ENCODE results near the gene HOXB9.

The HOXB9 gene

DNA sequence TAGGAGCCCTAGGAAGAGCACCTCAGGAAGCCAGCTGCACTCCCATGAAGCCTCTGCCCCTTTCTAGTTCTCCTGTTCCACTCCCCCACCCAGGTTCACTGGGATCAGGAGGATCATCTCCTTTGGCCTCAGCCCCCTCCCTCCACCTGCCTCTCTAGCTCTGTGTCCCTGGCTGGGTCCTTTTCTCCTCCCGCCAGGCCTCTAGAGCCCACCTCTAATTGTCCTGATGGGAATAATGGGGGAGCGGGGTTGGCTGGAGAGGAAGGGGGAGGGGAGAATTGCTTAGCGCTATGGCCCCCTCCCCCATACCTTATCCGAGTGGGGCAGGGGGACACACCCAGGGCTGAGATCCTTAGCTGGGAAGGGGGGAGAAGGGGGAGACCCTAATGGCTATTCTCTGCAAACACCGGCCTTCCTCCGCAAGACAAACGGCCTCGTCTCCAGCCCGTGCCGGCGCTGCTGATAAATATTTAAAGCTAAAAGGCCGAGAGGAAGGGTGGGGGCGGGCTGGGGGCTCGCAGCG lies 16.3 kb downstream of the HOXB9 start:
- DNase-seq: peak; percentile 63

DNA sequence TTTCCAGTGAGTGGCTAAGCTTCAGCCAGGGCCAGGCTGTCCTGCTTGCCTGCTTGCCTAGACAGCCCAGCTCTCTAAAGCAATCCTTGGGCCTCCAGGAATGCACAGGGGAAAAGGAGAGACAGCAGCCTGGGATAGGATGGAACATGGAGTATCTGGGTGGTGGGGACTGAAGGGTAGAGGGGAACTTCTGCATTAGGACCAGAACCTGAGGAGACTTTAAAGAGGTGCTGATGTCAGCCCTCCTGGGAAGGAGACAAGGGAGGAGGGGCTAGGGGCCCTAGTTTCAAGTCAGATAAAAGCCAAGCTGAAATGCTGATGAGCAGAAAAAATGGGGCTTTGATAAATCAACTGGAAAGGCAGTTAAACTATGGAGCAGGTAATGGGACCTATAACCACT lies 17.1 kb downstream of the HOXB9 start:
- no peak for DNase-seq

DNA sequence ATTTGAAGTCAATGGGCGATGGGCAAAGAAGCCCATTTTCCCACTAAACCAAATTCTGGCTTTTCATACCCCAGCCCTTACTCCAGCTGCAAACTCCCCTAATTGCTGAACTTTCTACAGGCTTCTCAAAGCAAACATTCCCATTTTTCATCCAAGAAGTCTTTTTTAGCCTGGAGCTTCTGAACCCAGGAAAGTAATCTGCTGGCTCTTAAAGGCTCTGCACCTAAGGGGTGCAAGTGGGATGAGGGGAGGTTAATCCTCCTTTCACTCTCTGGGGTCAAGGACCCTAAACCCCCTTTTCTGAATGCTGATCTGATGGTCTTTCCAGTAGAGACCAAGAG lies 17.7 kb downstream of the HOXB9 start:
- no peak for DNase-seq

DNA sequence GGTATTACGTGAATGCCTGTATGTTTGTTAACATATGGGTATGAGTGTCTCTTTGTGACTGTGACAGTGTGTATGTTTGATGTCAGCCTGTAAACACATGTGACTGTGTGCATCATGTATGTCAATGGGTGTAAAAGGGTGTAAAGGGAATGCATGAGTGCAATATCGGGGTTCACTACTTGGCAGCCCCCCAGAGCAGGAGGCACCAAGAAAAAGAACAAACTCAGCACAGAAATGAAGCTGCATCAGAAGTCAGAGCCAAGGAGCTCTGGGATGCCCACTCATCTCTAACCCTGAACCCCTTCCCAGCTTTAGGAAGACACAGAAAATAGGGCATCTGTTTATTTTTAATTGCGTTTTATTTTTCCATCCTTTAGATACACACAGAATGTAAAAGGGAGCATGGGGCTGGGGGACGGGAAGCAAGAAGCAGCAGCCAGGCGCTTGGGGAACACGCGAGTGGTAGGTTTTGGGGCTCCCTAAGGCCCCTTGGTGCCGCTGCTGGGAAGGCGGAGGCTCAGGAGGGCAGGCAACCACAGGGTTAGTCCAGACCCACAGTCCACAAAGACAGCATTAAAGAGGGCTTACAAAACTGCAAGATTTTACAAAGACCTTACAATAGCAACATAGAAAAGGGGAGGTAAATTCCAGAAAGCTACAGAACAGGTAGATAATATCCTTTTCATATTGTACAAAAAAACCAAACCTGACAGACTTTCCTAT lies 19.1 kb downstream of the HOXB9 start:
- DNase-seq: no peak

DNA sequence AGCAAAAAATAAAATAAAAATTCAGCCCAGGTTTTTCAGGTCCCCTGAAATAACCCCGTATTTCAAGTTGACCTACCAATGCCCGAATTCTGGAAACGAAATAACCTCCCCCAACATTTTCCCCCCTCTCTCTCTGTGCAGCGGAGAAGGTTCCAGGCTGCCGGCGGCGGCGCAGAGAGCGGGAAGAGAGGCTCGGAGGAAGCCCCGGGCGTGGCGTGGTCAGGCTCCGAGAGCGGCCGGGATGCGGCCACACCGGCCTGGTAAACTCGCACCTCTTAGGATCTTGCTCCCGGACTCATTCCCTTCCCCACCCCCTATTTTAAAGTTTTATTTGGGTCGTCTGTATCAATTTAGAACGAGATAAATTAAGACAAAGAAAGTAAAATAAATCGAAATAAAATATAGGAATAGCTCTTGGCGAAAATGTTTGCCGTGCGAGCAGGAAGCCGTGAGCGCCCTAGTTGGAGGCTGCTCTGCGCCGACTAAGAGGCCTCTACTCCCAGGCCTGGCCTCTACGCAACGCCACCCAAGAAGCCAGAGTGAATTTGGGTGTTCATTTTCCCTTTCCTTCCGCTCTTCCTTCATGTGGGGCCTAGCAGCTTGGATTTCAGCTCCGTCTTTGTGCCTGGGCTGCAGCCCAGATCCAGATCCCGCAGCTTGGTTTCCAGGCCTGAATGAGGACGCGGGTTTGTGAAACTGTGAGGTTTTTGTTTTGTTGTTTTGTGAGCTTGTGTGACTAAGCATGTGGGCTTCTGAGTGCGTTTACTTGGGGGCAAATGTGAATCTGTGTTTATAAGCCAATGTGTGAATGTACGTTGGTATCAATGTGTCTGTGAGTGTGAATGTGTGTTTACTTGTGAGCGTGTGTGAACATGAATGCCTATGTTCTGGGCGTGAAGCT lies 19.9 kb downstream of the HOXB9 start:
- DNase-seq: no peak

DNA sequence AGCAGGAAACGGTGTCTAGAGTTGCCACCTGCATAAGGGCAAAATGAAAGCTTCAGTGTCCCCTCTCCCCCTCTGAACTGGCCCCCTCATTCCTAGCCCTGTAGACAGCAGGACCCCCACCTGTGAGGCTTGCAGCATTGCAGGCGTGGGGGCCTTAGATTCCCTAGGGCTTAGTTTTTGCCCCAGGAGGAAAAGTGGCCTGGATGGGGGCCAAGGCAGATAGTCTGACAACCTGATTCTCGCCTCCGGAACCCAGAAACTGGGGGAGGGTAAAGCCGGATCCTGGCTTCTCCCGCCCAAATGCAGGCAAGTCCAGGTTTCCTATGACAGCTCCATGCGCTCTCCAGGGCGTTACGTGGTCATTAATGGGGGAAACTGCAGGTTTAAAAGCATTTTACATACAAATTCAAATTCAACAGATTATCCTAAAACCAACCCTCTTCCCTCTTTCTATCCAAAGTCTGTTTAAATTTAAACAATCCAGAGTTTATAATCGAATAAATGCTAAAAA lies 20.7 kb downstream of the HOXB9 start:
- DNase-seq: peak; percentile 41

DNA sequence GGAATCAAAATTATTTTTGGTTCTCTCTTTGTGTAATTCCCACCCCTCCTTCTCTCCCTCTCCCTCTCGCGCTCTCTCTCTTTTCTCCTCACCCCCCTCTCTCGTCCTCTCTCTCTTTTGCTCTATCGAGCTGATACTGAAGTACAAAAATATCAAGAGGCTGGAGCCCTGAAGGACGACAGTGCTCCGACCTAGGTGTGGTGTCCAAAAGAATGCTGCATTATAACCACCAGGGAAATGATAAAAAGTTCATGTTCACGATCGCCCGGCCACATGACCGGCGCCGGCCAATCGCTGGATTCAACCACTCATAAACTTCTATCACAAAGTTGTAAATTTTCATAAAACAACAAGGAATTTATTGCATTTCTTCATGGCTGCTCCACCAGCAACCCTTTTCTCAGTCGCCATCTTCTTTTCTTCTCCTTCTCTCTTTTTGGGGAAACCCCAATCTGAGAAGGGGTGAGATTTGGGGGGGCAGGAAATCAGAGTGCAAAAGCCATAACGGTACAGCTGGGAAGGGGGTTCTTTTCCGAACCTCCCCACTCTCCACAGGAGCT lies 21.3 kb downstream of the HOXB9 start, which contains the start of gene HOXB6:
TSS of gene HOXB6 (minus strand) at position 217 of the 560 bp plus-strand sequence. CDS start 6,836 bp downstream, outside the sequence.
- DNase-seq: no peak

DNA sequence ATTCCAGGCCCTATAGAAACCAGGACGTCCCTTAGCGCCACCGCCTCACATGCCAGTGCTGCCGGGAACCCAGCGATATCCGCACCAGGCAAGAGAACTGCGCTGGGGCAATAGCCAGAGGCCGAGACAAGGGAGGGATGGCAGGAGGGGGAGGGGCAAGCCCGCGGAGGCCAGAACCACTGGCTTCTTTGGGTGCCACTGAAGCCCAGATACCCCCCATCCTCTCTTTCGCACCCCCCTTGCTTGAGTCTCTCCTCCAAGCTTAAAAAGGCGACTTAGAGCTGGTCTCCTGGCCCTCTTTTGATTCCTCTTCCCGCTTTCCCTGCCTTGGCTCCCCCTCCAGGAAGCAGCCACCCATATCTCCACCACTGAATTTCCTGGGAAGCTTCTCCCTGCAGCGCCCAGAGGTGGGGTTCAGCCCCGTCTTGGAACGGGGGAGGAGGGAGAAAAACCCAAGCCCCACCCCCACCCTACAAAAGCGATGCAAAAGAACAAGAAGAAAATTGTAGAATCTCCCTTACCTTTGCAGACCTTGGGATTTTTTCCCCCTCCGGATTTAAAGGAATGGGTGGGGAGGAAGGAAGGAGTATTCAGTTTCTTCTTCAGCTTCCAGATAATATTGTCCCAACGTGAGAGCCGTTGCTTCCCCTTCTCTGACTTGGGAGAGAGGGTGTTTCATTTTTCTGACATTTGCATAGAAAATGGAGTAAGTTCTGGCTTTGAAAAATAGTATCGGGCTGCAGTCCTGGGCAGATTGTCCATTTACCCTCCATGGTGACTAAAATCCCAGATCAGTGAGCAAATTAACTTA lies 22.0 kb downstream of the HOXB9 start:
- DNase-seq: no peak

DNA sequence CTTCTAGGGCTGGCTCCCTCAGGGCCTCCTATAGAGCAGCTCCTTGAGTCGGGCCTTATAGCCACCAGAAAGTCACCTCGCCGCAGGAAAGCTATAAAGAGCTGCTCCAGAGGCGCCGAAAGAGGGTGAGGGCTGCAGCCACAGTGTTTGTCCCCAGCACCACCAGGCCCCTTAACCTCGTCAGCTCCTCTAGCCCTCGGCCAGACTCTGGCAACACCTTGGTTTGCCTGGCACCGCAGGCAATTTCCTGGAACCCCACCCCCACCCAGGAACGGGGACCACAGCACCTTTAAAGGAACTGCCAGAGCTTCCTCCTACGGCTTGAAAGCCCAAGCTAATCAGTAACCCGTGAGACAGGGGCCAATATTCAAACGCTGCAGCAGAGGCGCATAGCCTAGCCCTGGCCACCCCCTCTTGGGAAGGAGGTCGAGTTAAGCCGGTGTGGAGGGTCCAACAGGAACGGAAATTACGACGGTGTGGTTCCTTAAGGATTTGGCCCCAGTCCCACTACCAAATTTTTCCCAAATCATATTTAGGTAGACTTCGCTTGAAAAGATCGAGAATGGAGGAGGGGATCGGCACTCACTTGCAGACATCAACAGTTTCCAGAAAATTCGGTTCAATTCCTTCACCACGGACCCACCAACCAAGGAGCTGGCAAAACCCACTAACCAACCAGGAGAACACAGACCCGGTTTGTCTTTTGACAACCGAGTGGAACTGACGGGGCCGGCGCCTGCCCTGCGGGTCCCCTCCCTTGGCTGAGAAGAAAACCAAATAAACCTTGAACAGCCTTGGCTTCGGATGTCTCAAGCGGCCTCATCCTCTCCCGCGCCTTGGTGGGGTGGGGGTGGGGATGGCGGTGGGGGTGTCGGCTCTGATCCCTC lies 24.4 kb downstream of the HOXB9 start:
- no peak for DNase-seq

DNA sequence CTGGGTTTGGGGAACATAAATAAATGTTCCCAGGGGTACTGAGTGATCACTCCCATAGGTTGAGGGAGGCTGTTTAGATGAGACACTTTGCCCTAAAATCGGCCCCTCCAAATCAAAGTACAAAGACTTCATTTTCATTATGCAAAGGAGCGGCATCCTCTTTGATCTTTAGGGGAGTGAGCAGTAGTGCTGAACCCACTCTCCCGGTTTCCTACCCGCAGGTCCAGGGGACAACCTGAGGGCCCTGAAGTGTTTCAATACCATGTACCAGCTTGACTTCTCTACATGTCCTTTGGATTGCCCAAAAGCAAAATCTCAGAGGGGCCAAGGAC lies 25.0 kb downstream of the HOXB9 start:
- DNase-seq: no peak

DNA sequence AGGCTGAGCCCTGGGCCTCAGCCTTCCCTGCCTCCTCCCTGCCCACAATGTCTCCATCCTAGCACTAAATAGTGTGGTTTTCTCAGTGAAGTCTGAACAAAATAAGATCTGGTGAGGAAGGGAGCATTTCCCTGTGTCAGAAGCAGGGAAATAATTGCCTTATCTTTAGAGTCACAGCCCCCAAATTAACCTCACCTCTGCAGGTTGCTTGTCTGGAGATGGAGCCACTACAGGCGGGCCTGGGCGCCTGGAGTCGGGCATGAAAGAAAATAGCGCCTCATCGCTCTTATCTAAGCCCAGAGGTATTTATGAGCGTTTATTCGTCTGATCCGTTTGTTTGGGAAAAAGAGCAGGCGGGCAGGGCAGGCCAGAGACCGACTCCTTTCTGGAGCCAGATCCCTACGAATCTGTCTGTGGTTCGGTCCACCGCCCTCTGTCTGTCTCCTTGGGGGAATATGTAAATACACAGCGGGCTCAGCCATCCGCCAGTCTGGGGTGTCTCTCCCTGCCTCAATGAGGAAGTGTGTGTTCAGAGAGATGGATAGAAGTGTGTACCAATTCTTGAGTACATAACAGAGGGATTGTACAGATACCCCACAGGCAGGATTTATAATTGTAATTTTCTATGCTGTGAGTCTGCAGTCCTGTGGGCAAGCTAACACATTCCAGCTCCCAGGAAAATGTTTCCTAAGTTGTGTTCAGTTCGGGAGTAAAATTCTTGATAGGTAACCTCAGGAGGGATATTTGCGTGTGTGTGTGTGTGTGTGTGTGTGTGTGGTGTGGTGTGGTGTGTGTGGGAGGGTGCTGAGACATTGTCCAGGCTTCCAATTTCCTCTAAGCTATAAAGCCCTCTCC lies 25.7 kb downstream of the HOXB9 start:
- DNase-seq: no peak

DNA sequence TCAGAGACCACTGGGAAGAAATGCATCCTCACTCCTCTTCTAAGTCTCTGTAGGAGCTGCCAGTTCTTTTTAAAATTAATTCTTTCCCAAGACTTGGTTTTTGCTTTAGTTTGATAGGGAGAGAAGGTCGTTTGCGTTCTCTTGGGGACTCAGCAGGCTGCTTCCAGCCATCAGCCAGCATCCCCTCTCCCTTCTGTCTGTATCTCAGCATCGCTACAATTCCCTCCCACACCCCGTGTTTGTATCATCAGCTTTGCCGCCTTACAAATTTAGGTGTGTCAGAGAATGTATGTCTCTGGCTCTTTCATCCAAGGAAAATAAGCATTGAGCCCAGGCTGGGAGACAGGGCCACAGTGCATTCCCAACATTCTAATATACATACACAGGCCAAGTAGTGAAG lies 26.8 kb downstream of the HOXB9 start:
- no peak for DNase-seq

DNA sequence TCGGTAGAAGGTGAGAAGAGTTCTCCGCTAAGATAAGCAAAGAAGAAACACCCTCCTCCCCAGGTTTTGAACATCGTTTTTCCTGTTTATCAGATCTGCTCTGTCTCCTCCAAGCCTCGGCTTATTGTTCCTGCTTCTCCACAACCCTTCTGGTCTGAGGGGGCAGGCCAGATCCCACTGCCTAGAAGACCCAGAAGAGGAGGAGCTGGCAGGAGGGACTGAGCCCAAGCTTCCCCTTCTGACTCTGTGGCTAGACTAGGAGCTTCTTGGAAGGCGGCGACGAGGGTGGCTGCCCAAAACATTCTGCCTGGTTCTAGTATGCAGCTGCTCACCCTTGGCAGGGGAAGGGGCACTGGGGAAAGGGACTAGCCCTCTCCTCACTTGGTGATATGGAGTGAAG lies 27.4 kb downstream of the HOXB9 start:
- no peak for DNase-seq

DNA sequence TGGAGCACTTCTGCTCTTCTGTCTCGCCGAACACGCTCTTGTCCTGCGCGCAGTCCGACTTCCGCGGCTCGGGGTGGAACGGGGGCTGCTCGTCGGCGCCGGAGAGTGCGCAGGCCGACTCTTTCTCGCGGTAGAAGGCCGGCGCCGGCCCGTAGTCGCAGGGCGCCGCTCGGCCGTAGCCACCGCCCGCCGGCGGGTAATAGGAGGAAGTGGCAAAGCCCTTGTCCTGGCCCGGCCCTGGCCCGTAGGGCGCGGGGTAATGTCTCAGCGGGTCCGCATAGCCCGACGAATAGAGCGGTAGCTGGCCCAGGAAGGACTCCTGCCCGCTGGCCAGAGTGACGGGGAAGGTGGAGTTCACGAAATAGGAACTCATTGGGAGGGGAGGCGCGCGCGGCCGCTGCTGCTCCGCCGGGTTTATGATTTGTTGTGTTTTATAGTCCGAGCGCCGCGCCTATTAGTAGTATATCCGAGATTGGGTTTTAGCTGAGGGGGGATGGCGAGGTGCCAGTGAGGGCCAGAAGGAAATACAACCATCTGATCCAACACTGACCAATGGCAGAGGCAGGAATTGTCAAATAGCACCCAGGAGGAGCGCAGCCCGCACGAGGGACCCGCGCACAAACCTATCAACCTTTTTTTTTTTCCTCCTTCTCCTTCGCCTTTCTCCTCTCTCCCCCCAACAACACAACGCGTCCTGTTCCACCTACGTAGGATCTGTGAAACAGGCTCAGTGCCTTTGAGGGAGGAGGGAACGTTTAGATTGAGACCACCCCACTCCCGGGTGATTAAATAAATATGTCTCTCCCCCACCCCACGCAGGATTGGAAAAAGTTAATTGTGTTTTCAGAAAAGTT lies 28.2 kb downstream of the HOXB9 start:
- DNase-seq: peak; percentile 76

DNA sequence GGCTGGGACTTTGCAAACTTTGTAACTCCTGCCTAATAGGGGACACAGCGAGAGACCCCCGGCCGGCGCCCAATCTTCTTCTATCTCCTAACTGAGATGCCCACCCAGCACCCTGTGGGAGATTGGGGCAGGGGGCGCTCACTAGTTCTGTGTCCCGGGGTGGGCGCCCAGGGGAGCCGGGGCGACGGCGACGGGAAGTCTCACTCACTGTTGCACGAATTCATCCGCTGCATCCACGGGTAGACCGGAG lies 28.7 kb downstream of the HOXB9 start:
- no peak for DNase-seq

DNA sequence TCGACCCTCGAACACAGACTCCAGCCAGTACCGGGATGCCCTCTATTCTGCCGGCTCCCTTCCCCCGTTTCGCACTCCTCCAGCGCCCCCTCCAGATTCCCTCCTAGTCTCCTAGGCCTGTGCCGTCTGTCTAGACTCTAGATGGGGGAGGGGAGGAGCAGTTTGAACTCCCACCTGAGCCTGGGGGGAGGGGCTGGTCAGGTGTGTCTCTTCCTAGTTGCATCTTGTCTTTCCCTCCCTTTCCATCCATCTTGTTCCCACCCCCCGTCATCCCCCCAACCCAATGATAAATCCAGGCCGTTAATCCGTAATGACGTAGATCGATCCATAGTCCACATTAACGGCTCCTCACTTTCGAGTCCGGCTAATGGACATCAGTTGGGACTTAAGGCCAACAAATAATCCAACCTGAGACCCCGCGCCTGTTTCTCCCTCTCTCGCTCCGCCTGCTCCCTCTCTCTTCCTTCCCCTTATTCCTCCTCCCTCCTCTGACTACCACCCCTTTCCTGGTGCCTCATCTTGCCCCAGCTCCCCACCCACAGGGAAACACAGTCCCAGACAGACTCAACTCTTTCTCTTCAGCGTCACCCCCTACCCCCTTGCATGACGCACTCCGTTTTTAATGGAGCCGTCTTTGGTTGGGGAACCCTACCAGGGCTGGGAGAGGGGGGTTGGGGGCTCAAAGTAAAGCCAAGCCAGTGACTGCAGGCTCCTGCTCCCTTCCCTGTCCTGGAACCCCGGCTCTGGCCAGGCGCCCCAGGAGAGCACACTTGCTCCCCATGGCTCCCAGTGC lies 29.2 kb downstream of the HOXB9 start:
- peak; percentile 60 for DNase-seq

DNA sequence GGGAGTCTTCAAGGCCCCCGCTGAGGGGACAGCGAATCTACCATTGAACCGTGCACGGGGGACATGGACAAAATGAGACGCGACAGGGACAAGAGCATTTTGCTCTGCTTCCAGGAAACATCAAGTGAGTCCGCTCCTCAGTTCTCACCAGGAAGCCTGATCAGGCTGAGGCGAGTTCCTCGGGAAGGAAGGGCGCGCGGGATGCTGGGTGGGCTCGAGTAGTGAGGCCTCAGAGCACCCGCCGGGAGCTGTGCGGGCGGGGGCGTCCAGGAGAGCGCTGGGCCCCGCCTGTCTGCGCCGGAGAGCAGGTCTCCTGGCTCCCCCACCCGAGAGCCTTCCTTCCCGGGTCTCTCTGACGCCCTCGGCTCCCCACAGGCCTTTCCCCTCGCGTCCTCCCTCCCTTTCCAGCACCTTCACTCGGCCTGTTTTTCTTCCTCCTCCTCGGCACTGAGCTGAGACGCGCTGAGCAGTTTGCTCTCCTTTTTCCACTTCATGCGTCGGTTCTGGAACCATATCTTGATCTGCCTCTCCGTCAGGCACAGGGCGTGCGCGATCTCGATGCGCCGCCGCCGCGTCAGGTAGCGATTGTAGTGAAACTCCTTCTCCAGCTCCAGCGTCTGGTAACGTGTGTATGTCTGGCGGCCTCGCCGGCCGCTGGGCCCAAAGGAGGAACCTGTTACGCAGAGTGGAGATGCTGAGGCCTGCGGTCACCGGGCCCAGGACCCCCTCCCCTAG lies 30.0 kb downstream of the HOXB9 start:
- DNase-seq: no peak

DNA sequence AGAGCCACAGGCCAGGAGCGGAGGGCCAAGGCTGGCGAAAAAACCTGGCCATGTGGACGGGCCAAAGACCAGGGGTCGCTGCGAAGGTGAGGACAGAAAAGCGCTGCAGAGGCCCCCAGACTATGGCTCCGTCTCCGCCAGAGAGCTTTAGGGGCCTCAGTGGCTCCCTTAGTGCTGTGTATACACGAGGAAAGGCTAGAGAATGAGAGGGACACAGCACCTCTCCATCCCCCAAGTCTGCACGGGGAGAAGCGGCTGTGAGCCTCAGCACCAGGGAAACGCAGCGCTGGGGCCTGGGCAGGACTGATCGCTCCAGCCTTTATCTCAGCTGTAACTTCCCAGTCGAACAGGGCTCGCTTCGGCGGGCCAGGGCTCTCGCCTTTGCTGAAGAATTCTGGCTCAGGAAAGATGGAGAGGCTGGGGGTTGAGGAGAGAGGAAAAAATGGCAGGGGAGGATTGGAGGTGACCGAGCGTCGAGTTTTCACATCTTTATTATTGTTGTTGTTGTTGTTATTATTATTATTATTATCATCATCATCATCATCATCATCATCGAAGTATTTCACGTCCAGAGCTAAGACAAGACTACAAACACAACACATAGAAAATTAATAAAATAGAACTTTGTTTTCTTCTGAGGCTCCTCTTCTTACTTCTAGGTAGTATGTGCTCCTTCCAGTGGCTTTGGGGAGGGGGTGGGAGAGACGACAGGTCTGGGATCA lies 30.7 kb downstream of the HOXB9 start:
- DNase-seq: no peak

Data from NCI-H1092 (cell line).